Brain microvascular endothelial cell (primary cell): ENCODE results near the gene ADAM15.

Source experiments
- DNase-seq: peaks from one replicate; pipeline ENCODE4 v3.0.0-alpha.2; 2020
- H3K27ac ChIP-seq: fragments of 250-450 bp; sonication (Bioruptor Pico); 2 replicates; pipeline ENCODE4 v1.5.1; 2020; ENCODE audit warnings: mild to moderate bottlenecking, moderate library complexity
- H3K27me3 ChIP-seq: fragments of 250-450 bp; sonication (Bioruptor Pico); replicated peaks from 2 replicates; pipeline ENCODE4 v1.5.1; 2020; ENCODE audit warnings: mild to moderate bottlenecking
- H3K36me3 ChIP-seq: fragments of 250-450 bp; sonication (Bioruptor Pico); replicated peaks from 2 replicates; pipeline ENCODE4 v1.5.1; 2020; ENCODE audit warnings: mild to moderate bottlenecking
- H3K4me3 ChIP-seq: 2 replicates; pipeline ENCODE4 v1.5.1; 2011; ENCODE audit warnings: low read depth, mild to moderate bottlenecking, control low read depth, low read length, moderate library complexity
- in situ Hi-C: cut with HindIII; loops from 2 replicates; pipeline ENCODE4 v1.10.0; 2017; ENCODE audit warnings: low sequenced_read_pairs, low pct_ligation_motif_present
- TF ChIP-seq, protein P1 (sequence below): IDR thresholded peaks from 2 replicates; pipeline ENCODE4 v1.5.1; 2011; ENCODE audit warnings: low read depth, mild to moderate bottlenecking, moderate library complexity, low read length, control low read depth, inconsistent platforms; ENCODE audit errors: missing control alignments

Gene ADAM15

DNA sequence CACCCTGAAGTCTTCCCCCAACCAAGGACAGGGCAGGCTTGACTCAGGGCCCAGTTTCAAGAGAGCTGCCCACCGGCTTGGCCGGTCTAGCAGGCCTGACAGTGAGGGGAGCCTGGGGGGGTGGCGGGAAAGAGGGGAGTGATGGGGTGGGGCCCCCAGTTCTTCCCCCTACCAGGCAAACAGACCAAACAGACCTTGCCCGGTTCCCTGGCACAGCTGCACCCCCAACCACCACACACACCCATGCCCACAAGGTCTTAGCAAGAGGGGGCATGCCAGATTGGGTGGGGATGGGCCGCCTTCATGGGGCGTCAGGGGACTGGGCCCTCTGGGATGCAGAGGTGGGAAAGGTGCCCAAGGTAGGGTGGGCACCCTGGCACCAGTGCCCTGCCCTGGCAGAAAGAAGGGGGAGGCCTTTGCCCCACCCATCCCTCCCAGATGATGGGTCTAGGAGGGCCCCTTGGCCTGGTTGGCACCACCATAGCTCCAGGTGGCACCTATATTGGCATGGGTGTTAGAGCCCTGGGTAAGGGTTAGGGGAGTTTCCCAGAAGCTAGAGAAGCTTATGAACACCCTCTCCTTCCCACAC lies 39.6 kb upstream of the ADAM15 start:
- Histone ChIP-seq H3K27me3 (no peaks in the 10 kb centered on the region), H3K27ac (no peak overlapping the region), H3K36me3 (peaks cover 23% of the 10 kb centered on the region), H3K4me3 (no peak overlapping the region)
- in situ Hi-C loops = no loop called here
- no peak for DNase-seq
- TF ChIP-seq, protein P1, sequence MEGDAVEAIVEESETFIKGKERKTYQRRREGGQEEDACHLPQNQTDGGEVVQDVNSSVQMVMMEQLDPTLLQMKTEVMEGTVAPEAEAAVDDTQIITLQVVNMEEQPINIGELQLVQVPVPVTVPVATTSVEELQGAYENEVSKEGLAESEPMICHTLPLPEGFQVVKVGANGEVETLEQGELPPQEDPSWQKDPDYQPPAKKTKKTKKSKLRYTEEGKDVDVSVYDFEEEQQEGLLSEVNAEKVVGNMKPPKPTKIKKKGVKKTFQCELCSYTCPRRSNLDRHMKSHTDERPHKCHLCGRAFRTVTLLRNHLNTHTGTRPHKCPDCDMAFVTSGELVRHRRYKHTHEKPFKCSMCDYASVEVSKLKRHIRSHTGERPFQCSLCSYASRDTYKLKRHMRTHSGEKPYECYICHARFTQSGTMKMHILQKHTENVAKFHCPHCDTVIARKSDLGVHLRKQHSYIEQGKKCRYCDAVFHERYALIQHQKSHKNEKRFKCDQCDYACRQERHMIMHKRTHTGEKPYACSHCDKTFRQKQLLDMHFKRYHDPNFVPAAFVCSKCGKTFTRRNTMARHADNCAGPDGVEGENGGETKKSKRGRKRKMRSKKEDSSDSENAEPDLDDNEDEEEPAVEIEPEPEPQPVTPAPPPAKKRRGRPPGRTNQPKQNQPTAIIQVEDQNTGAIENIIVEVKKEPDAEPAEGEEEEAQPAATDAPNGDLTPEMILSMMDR = no peak

DNA sequence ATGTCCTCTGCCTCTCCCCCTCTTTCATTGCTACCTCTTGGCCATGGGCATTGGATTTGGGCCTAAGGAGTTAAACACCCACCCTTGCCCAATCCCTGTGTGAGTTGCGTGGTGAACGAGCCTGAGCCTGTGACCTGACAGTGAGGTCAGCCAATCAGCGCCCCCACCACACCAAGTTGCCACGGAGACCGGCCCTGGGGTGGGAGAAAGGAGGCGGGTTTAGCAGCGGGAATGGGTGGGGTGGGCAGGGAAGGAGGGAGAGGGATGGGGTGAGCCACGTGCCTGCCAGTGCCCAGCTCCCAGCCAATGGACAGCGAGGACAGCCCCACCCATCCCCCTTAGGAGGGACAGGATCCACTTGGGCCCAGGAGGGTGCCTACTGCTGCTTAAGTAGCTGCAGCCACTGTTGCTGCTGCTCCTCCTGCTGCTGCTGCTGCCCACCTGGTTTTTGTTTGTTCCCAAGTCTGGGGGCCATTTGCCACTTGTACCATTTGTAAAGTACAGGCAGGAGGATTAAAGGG lies 39.0 kb upstream of the ADAM15 start:
- in situ Hi-C loops = no loop called here
- Histone ChIP-seq H3K27ac (no peak overlapping the region), H3K27me3 (no peaks in the 10 kb centered on the region), H3K4me3 (no peak overlapping the region), H3K36me3 (peaks cover 20% of the 10 kb centered on the region)
- TF ChIP-seq, protein P1 = no peak
- DNase-seq = no peak

DNA sequence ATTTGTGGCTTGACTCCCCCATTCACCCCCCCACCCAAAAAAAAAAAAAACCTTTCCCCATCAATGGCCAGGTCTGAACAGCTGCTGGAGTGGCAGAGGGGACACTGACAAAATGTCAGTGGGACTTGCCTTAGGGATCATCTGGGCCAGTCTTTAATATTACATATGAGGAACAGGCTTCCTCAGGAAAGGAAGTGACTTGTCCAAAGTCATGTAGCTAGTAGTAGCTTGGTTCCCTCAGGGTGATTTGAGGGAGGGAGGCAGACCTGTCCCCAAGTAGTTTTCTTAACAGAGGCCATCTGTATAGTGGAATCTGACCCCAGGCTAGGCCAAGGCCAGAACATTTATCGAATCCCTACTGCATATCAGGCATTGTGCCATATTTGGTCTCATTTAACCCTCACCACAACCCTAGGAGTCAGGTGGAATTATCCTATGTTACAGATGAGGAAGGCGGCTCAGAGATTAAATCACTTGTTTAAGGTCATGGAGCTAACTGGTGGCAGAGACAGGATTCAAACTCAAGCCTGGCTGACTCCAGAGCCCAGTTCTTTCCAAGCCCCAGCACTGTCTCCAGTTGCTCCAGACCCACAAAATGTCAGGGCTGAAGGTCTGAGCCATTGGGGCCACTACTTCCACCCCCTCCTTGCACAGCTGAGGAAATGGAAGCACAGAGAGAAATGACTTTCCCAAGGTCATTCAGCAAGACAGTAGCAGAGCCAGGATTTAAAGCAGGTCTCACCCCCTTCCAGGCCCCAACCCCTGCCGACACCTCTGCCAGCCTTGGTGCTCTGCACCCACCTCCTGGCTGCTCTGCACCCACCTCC lies 38.1 kb upstream of the ADAM15 start:
- DNase-seq = no peak
- TF ChIP-seq, protein P1 = no peak
- H3K27ac ChIP-seq = no peak overlapping the region

DNA sequence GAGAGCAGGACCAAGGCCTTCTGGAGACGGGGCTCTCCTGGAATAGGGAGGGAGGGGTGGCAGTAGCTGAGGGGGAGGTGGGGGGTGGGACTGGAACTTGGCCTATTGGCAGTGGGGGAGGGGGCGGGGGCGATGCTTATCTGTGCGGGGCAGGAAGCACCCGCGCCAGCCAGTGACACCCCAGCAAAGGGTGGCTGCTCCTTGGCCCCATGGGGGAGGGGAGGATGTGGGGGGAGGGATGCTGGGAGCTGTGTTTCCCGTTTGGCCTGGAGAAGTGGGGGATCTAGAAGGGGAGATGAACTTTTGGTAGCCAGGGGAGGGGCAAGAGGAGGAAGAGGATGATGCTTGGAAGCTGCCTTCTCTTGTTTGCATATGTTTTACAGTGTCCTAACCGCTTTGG lies 37.5 kb upstream of the ADAM15 start:
- Histone ChIP-seq H3K36me3 (peaks cover 20% of the 10 kb centered on the region), H3K27me3 (no peaks in the 10 kb centered on the region), H3K27ac (no peak overlapping the region), H3K4me3 (no peak overlapping the region)
- no peak for DNase-seq
- in situ Hi-C loops = no loop called here
- TF ChIP-seq, protein P1 = no peak

More for the DNA sequence above, 38.1 kb upstream of the ADAM15 start:
- Histone ChIP-seq H3K36me3 (peaks cover 20% of the 10 kb centered on the region), H3K4me3 (no peak overlapping the region), H3K27me3 (no peaks in the 10 kb centered on the region)
- in situ Hi-C loops = no loop called here

DNA sequence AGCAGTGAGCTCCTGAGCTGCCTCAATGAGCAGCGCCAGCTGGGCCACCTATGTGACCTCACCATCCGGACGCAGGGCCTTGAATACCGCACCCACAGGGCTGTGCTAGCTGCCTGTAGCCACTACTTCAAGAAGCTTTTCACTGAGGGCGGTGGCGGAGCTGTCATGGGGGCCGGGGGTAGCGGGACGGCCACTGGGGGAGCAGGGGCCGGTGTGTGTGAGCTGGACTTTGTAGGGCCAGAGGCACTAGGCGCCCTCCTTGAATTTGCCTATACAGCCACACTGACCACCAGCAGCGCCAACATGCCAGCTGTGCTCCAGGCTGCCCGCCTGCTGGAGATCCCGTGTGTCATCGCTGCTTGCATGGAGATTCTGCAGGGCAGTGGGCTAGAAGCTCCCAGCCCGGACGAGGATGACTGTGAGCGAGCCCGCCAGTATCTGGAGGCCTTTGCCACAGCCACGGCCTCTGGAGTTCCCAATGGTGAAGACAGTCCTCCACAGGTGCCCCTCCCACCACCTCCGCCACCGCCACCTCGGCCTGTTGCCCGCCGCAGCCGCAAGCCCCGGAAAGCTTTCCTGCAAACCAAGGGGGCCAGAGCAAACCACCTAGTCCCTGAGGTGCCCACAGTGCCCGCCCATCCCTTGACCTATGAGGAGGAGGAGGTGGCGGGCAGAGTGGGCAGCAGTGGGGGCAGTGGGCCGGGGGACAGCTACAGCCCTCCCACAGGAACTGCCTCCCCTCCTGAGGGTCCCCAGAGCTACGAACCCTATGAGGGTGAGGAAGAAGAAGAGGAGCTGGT lies 36.2 kb upstream of the ADAM15 start:
- H3K27ac ChIP-seq = no peak overlapping the region
- H3K36me3 ChIP-seq = peaks cover 20% of the 10 kb centered on the region
- no peaks in the 10 kb centered on the region for H3K27me3 ChIP-seq
- no peak for DNase-seq
- in situ Hi-C loops = no loop called here
- H3K4me3 ChIP-seq = no peak overlapping the region
- TF ChIP-seq, protein P1 = no peak
